Loucy (cell line): ENCODE results near the gene CDH26.

Experiments used
- H2AFZ ChIP-seq: fragments of 200-600 bp; sonication (generic); 2 replicates; pipeline ENCODE4 v1.6.0; 2016; ENCODE audit warnings: antibody characterized with exemption, mild to moderate bottlenecking, low read length, moderate library complexity
- H3F3A ChIP-seq: fragments of 200-600 bp; 2 replicates; pipeline ENCODE4 v1.6.0; 2016; ENCODE audit warnings: antibody characterized with exemption, low read depth, mild to moderate bottlenecking
- H3K27me3 ChIP-seq: fragments of 200-600 bp; sonication (generic); 2 replicates; pipeline ENCODE4 v1.6.1; 2014; ENCODE audit warnings: low read length, mild to moderate bottlenecking; ENCODE audit not compliant: insufficient read depth, poor library complexity, severe bottlenecking
- H3K36me3 ChIP-seq: fragments of 200-600 bp; sonication (generic); 2 replicates; pipeline ENCODE4 v1.6.1; 2016; ENCODE audit warnings: low read length; ENCODE audit not compliant: insufficient read depth
- H3K4me1 ChIP-seq: fragments of 200-600 bp; sonication (generic); 2 replicates; pipeline ENCODE4 v1.5.1; 2014; ENCODE audit warnings: low read length, mild to moderate bottlenecking; ENCODE audit not compliant: insufficient read depth, poor library complexity, severe bottlenecking
- H3K4me2 ChIP-seq: fragments of 200-600 bp; sonication (generic); 2 replicates; pipeline ENCODE4 v1.6.0; 2014; ENCODE audit warnings: antibody characterized with exemption, low read length, low read depth, mild to moderate bottlenecking; ENCODE audit not compliant: poor library complexity, severe bottlenecking
- H3K4me3 ChIP-seq: fragments of 200-600 bp; sonication (generic); 2 replicates; pipeline ENCODE4 v1.5.1; 2014; ENCODE audit warnings: low read length, mild to moderate bottlenecking, mixed read lengths; ENCODE audit not compliant: poor library complexity, severe bottlenecking
- H3K79me2 ChIP-seq: fragments of 200-600 bp; sonication (generic); 2 replicates; pipeline ENCODE4 v1.6.1; 2014; ENCODE audit warnings: low read length; ENCODE audit not compliant: insufficient read depth
- H3K9ac ChIP-seq: fragments of 200-600 bp; sonication (generic); 2 replicates; pipeline ENCODE4 v1.6.0; 2014; ENCODE audit warnings: mild to moderate bottlenecking, low read depth, low read length, moderate library complexity; ENCODE audit not compliant: poor library complexity, severe bottlenecking
- H3K9me2 ChIP-seq: fragments of 200-600 bp; sonication (generic); replicated peaks from 2 replicates; pipeline ENCODE4 v1.6.1; 2016; ENCODE audit warnings: low read depth, low read length, mixed read lengths
- H3K9me3 ChIP-seq: fragments of 200-600 bp; sonication (generic); 2 replicates; pipeline ENCODE4 v1.6.1; 2014; ENCODE audit warnings: mild to moderate bottlenecking, antibody characterized with exemption, low read length, low read depth; ENCODE audit not compliant: insufficient read depth
- H4K20me1 ChIP-seq: fragments of 200-600 bp; sonication (generic); 2 replicates; pipeline ENCODE4 v1.6.0; 2014; ENCODE audit warnings: antibody characterized with exemption, low read length, mild to moderate bottlenecking; ENCODE audit not compliant: insufficient read depth, poor library complexity, severe bottlenecking
- EZH2phosphoT487 ChIP-seq: fragments of 200-600 bp; IDR thresholded peaks from 2 replicates; pipeline ENCODE4 v1.6.1; 2018; ENCODE audit warnings: antibody characterized with exemption, mild to moderate bottlenecking, moderate library complexity, borderline replicate concordance
- TF ChIP-seq, protein P1 (sequence below): fragments of 200-600 bp; sonication (generic); conservative IDR thresholded peaks from 2 replicates; pipeline ENCODE4 v1.5.1; 2014; ENCODE audit warnings: mild to moderate bottlenecking, antibody characterized with exemption, low read length

The CDH26 gene

DNA sequence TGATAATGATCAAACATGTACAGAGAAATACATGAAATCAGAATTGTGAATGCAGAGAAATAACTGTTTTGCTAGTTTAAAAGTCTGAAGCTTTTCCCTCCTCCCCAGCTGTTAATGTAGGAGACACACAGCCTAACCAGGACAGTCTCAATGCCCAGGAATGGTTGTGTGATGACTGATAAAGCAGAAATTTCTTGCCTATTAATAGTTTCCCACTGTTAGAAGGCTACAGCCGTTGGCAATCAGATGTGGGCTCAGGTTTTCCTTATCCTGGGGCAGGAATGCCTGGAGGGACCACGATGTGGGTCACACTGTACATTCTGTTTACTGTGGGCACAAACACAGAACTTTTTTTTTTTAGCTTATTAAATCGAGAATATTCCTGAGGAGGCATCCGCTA, 20.0 kb upstream of the CDH26 start:
- H3K27me3 ChIP-seq, result no peaks in the 10 kb centered on the region
- peaks cover 34% of the 10 kb centered on the region for H3K79me2 ChIP-seq
- 0 out of 2 replicates have a peak, but pooled peaks cover 7% of the 10 kb centered on the region for H3K36me3 ChIP-seq
- peak overlapping the region; percentile 56 for H3K4me3 ChIP-seq
- no peak for TF ChIP-seq EZH2phosphoT487
- TF ChIP-seq, protein P1, sequence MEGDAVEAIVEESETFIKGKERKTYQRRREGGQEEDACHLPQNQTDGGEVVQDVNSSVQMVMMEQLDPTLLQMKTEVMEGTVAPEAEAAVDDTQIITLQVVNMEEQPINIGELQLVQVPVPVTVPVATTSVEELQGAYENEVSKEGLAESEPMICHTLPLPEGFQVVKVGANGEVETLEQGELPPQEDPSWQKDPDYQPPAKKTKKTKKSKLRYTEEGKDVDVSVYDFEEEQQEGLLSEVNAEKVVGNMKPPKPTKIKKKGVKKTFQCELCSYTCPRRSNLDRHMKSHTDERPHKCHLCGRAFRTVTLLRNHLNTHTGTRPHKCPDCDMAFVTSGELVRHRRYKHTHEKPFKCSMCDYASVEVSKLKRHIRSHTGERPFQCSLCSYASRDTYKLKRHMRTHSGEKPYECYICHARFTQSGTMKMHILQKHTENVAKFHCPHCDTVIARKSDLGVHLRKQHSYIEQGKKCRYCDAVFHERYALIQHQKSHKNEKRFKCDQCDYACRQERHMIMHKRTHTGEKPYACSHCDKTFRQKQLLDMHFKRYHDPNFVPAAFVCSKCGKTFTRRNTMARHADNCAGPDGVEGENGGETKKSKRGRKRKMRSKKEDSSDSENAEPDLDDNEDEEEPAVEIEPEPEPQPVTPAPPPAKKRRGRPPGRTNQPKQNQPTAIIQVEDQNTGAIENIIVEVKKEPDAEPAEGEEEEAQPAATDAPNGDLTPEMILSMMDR, result no peak
- H2AFZ ChIP-seq, result no peak overlapping the region
- peaks cover 37% of the 10 kb centered on the region for H3K4me1 ChIP-seq
- no peaks in the 10 kb centered on the region for H3K9me3 ChIP-seq
- H4K20me1 ChIP-seq, result no peaks in the 10 kb centered on the region
- H3F3A ChIP-seq, result 0 out of 2 replicates have a peak, but pooled peaks cover 2% of the 10 kb centered on the region
- no peak overlapping the region for H3K9ac ChIP-seq
- H3K9me2 ChIP-seq, result no peaks in the 10 kb centered on the region
- peak overlapping the region; percentile 57 for H3K4me2 ChIP-seq

GRCh38 chr20:59938696-59939051, 19.5 kb upstream of the CDH26 start:
- Histone ChIP-seq H4K20me1 (no peaks in the 10 kb centered on the region), H3K4me1 (peaks cover 37% of the 10 kb centered on the region), H3K9ac (no peak overlapping the region), H3K9me3 (no peaks in the 10 kb centered on the region), H3K4me3 (peak overlapping the region; percentile 56), H3K9me2 (no peaks in the 10 kb centered on the region), H2AFZ (no peak overlapping the region), H3F3A (0 out of 2 replicates have a peak, but pooled peaks cover 2% of the 10 kb centered on the region), H3K4me2 (peak overlapping the region; percentile 57), H3K36me3 (peaks cover 8% of the 10 kb centered on the region; the same call in 1 of the 2 replicates), H3K27me3 (no peaks in the 10 kb centered on the region), H3K79me2 (peaks cover 34% of the 10 kb centered on the region)
- TF ChIP-seq, protein P1, result no peak
- TF ChIP-seq EZH2phosphoT487, result no peak

GRCh38 chr20:59939052-59939878, 19.0 kb upstream of the CDH26 start:
- H3F3A ChIP-seq, result 0 out of 2 replicates have a peak, but pooled peaks cover 2% of the 10 kb centered on the region
- 0 out of 2 replicates have a peak overlapping the region, but pooled peaks have one; percentile 88 for H2AFZ ChIP-seq
- TF ChIP-seq EZH2phosphoT487, result no peak
- TF ChIP-seq, protein P1, result no peak
- H3K79me2 ChIP-seq, result peaks cover 34% of the 10 kb centered on the region
- peak overlapping the region; percentile 81 for H3K4me3 ChIP-seq
- H3K4me1 ChIP-seq, result peaks cover 37% of the 10 kb centered on the region
- no peaks in the 10 kb centered on the region for H4K20me1 ChIP-seq
- peak overlapping the region; percentile 64 for H3K4me2 ChIP-seq
- no peaks in the 10 kb centered on the region for H3K27me3 ChIP-seq
- peaks cover 14% of the 10 kb centered on the region; the same call in 1 of the 2 replicates for H3K36me3 ChIP-seq
- H3K9ac ChIP-seq, result peak overlapping the region; percentile 81
- H3K9me3 ChIP-seq, result no peaks in the 10 kb centered on the region
- H3K9me2 ChIP-seq, result no peaks in the 10 kb centered on the region
